Measurements from ENCODE around the gene LRRN2.

LRRN2 gene

DNA sequence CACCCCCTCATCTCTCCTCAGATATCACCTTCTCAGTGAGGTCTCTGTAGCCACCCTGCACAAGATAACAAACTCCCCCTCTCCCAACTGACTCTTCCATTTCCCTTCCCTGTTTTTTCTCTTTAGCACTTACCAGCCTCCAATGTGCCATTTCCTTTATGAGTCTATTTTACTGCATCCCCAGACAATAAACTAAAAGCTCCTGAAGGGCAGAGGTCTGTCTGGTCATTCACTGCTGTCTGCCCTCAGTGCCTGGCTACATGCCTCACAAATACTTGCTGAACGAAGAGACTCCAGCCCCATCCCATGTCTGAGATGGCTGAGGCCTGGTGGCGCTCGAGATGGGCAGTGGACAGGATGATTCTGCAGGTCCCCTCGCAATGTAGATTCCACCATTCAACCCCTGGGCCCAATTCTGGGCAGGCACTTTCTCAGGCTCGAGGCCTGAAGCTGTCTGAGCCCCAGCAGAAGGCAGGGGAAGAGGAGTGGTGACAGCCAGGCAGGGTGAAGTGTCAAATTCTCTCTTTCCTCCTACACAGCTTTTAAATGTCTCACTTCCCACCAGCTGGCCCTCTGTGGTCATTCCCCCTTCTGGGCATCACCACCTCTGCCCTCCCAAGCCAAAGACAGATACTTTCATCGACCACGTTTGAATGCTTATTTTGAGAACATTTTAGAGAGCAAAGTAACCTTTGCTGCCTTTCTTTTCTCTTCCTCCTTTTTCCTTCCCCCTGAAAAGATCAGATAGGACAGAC is 6.6 kb downstream of the LRRN2 start:
- no peak for DNase-seq (ENCODE audit: extremely low spot score)
- no peak for TF ChIP-seq HDGF (IDR thresholded peaks at IDR 0.05; ENCODE audit: borderline replicate concordance)
- no peak for TF ChIP-seq LEF1 (IDR thresholded peaks at IDR 0.05; ENCODE audit: borderline replicate concordance)
- CTCF ChIA-PET: no interaction called here
- POLR2A ChIA-PET: no interaction called here

DNA sequence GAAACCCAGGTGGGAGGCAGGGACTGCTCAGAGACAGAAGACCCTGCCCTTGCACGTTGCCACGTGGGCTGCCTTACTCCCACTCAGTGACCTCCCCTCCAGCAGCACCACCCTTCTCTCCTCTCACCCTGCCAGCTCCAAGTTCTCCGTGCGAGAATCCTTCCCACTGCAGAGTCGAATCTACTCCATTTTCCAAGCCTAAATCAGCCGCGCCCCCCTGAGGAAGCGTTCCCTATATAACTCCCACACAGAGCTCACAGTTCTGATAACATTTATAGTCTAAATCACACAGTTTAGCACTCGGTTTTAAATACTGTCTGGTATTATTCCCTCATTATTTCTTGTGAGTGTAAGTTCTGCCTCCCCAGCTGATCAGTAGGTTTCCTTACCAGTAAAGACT is 7.7 kb downstream of the LRRN2 start:
- DNase-seq (ENCODE audit: extremely low spot score): no peak
- POLR2A ChIA-PET: no interaction called here
- TF ChIP-seq ARNT (IDR thresholded peaks at IDR 0.05) (no peak), SP1 (IDR thresholded peaks at IDR 0.05) (no peak), TARDBP (IDR thresholded peaks at IDR 0.05) (no peak), BHLHE40 (IDR thresholded peaks at IDR 0.05; ENCODE audit: borderline replicate concordance) (no peak), FOXM1 (IDR thresholded peaks at IDR 0.05; ENCODE audit: borderline replicate concordance) (no peak), HDGF (IDR thresholded peaks at IDR 0.05; ENCODE audit: borderline replicate concordance) (no peak)
- CTCF ChIA-PET: no interaction called here

DNA sequence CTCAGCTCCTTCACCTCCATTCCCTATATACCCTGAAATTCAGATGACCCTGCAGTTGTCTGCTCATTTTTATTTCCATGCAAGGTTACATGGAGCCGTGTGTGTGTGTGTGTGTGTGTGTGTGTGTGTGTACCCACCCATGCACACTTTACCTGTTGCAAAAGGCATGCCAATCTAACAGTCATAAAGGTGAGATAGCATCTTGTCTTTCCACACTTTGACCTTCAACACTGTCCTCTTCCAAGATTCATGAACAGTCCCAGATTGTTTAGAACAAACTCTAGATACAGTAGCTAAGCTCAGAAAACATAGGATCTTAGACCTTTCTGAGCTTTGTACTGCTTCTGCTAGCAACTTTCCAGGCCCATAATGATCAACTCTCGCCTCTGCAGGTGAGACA is 9.5 kb downstream of the LRRN2 start:
- no peak for TF ChIP-seq NFRKB (IDR thresholded peaks at IDR 0.05)
- TF ChIP-seq BHLHE40 (IDR thresholded peaks at IDR 0.05; ENCODE audit: borderline replicate concordance): no peak
- no peak for TF ChIP-seq SP1 (IDR thresholded peaks at IDR 0.05)
- no peak for DNase-seq (ENCODE audit: extremely low spot score)
- POLR2A ChIA-PET: no interaction called here
- CTCF ChIA-PET: no interaction called here

DNA sequence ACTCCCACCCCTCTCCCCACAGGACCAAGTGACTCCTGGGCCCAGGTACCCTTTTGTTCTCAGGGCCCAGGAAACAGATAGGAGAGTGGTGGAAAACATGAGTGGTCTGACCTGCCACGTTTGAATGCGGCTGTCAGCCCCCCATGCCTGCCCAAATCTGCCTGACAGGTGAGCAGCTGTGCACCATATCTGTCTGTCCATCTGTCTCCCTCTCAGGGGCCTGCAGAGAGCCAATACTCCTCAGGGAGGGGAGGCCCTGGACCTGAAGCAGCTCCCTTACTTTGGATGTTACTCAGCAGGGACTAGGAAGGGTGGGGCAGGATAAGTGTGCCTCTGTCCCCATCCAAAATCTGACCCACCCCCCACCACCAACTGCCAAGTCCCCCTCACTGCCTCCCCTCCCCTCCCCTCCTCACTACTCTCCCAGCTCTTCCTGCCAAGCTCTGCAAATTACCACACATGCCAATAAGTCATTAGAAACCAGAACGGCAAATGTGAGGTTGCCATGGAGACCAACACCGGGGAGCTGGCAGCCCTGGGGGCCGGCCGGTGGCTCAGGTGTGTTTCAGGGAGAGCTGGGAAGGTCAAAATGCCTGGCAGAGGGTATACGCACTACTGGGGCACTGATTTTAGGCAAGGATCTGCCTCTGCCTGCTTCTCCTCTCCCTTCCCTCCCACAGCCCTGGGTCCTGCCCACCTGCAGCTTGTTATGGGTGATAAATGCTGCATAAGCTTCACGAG is 11.5 kb downstream of the LRRN2 start:
- ChIA-PET CTCF (no interaction called here), POLR2A (interaction anchor here (1.2 kb wide), 1 partner anchor 12 kb away, joined by 4 read pairs; the partner anchor contains the start of gene LRRN2)
- no peak for TF ChIP-seq CTBP1 (IDR thresholded peaks at IDR 0.05; ENCODE audit: borderline replicate concordance)
- TF ChIP-seq L3MBTL2 (conservative IDR thresholded peaks at IDR 0.05): no peak
- no peak for TF ChIP-seq SUZ12 (IDR thresholded peaks at IDR 0.05)
- TF ChIP-seq ZNF384 (IDR thresholded peaks at IDR 0.05): no peak
- no peak for TF ChIP-seq FOXA1 (IDR thresholded peaks at IDR 0.05)
- TF ChIP-seq ARNT (IDR thresholded peaks at IDR 0.05): no peak
- no peak for TF ChIP-seq BHLHE40 (IDR thresholded peaks at IDR 0.05; ENCODE audit: borderline replicate concordance)
- no peak for TF ChIP-seq HDGF (IDR thresholded peaks at IDR 0.05; ENCODE audit: borderline replicate concordance)
- TF ChIP-seq, protein P1, sequence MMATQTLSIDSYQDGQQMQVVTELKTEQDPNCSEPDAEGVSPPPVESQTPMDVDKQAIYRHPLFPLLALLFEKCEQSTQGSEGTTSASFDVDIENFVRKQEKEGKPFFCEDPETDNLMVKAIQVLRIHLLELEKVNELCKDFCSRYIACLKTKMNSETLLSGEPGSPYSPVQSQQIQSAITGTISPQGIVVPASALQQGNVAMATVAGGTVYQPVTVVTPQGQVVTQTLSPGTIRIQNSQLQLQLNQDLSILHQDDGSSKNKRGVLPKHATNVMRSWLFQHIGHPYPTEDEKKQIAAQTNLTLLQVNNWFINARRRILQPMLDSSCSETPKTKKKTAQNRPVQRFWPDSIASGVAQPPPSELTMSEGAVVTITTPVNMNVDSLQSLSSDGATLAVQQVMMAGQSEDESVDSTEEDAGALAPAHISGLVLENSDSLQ (IDR thresholded peaks at IDR 0.05): no peak
- TF ChIP-seq LEF1 (IDR thresholded peaks at IDR 0.05; ENCODE audit: borderline replicate concordance): no peak
- no peak for TF ChIP-seq NFRKB (IDR thresholded peaks at IDR 0.05)
- TF ChIP-seq ELF4 (IDR thresholded peaks at IDR 0.05): no peak
- DNase-seq (ENCODE audit: extremely low spot score): no peak

DNA sequence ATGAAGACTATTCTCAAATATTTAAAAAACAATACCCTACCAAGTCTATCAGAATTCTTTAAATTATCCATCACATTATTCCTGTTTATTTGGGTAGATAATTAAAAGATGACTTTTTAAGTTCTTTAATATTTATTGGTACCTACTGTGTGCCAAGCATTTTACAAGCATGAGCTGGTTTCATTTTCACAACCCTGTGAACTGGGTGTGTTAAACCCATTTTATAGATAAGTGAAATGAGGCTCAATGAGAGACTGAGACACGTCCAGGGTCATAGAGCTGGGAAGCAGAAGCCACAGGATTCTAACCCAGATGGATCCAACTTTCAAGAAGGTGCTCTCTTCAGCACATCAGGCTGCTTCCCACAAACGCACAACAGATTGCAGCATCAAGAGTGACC is 12.3 kb downstream of the LRRN2 start:
- ChIA-PET POLR2A (no interaction called here), CTCF (interaction anchor here (0.5 kb wide), 1 partner anchor 74 kb away, joined by 3 read pairs; no protein-coding TSS in a partner anchor)
- no peak for DNase-seq (ENCODE audit: extremely low spot score)
- TF ChIP-seq ZNF384 (IDR thresholded peaks at IDR 0.05): no peak
- no peak for TF ChIP-seq SUZ12 (IDR thresholded peaks at IDR 0.05)
- TF ChIP-seq FOXM1 (IDR thresholded peaks at IDR 0.05; ENCODE audit: borderline replicate concordance): no peak
- TF ChIP-seq TARDBP (IDR thresholded peaks at IDR 0.05): no peak
- TF ChIP-seq CTBP1 (IDR thresholded peaks at IDR 0.05; ENCODE audit: borderline replicate concordance): no peak
- no peak for TF ChIP-seq ARNT (IDR thresholded peaks at IDR 0.05)
- no peak for TF ChIP-seq BHLHE40 (IDR thresholded peaks at IDR 0.05; ENCODE audit: borderline replicate concordance)
- TF ChIP-seq LEF1 (IDR thresholded peaks at IDR 0.05; ENCODE audit: borderline replicate concordance): no peak
- TF ChIP-seq NFRKB (IDR thresholded peaks at IDR 0.05): no peak
- TF ChIP-seq FOXK2 (IDR thresholded peaks at IDR 0.05): no peak
- TF ChIP-seq HDGF (IDR thresholded peaks at IDR 0.05; ENCODE audit: borderline replicate concordance): no peak
- no peak for TF ChIP-seq FOXA1 (IDR thresholded peaks at IDR 0.05)
- TF ChIP-seq ELF4 (IDR thresholded peaks at IDR 0.05): no peak
- no peak for TF ChIP-seq SP1 (IDR thresholded peaks at IDR 0.05)
- TF ChIP-seq L3MBTL2 (conservative IDR thresholded peaks at IDR 0.05): no peak
- TF ChIP-seq, protein P1 (IDR thresholded peaks at IDR 0.05): no peak

DNA sequence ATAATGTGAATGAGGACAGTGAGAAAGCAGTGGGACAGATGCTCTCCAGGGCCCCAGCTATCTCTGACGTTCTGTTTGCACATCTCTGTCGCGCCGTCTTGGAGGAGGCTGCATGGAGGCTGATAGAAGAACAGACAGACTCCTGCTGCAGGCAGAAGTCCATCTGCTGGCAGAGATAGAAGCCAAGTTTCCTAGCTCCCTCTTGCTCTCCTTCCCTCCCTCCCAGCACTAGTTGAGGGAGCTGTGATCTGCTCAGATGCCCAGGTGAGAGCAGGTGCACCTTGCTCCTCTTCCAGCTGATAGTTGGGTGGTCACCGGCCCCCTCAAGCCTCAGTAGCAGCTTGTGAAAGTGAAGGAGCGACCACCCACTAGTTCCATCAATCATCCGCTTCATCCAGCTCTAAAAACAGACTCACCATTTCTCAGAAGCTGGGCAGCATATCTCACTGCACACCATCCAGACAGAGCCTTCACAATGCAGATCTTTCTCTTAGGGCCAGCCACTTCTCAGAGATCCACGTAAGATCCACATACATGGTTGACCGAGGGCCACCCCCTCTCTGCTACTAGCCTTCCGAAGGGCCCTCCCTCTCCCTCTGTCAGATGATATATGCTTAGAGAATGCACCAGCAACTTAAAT is 12.9 kb downstream of the LRRN2 start:
- no peak for DNase-seq (ENCODE audit: extremely low spot score)
- TF ChIP-seq FOXK2 (IDR thresholded peaks at IDR 0.05): no peak
- TF ChIP-seq L3MBTL2 (conservative IDR thresholded peaks at IDR 0.05): no peak
- TF ChIP-seq BHLHE40 (IDR thresholded peaks at IDR 0.05; ENCODE audit: borderline replicate concordance): no peak
- no peak for TF ChIP-seq SUZ12 (IDR thresholded peaks at IDR 0.05)
- no peak for TF ChIP-seq LEF1 (IDR thresholded peaks at IDR 0.05; ENCODE audit: borderline replicate concordance)
- CTCF ChIA-PET: no interaction called here
- POLR2A ChIA-PET: no interaction called here

DNA sequence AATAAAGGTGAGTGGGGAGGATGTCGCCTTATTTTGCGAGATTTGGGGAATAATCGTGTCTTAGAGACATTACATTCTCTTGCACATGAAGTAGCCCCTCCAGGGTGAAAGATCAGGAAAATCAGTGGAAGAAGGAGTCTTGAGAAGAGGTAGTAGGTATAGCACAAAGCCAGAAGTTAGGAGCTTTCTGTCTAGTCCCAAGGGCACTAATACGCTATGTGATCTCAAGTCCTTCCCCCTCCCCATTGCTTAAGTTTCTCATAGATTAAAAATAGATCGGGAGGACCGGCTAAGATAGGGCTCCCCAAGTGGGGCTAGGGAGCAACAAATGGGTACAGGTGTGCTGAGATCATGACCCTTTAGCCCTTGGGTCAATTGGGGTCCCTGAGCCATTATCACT is 13.5 kb downstream of the LRRN2 start:
- ChIA-PET POLR2A (no interaction called here), CTCF (no interaction called here)
- DNase-seq (ENCODE audit: extremely low spot score): no peak
- TF ChIP-seq FOXK2 (IDR thresholded peaks at IDR 0.05) (no peak), SUZ12 (IDR thresholded peaks at IDR 0.05) (no peak), FOXA1 (IDR thresholded peaks at IDR 0.05) (no peak), BHLHE40 (IDR thresholded peaks at IDR 0.05; ENCODE audit: borderline replicate concordance) (no peak), TARDBP (IDR thresholded peaks at IDR 0.05) (no peak), L3MBTL2 (conservative IDR thresholded peaks at IDR 0.05) (no peak), FOXM1 (IDR thresholded peaks at IDR 0.05; ENCODE audit: borderline replicate concordance) (no peak), ZNF384 (IDR thresholded peaks at IDR 0.05) (no peak), ARNT (IDR thresholded peaks at IDR 0.05) (no peak), SP1 (IDR thresholded peaks at IDR 0.05) (no peak), CTBP1 (IDR thresholded peaks at IDR 0.05; ENCODE audit: borderline replicate concordance) (no peak), ELF4 (IDR thresholded peaks at IDR 0.05) (no peak), HDGF (IDR thresholded peaks at IDR 0.05; ENCODE audit: borderline replicate concordance) (no peak), LEF1 (IDR thresholded peaks at IDR 0.05; ENCODE audit: borderline replicate concordance) (no peak), NFRKB (IDR thresholded peaks at IDR 0.05) (no peak)
- TF ChIP-seq, protein P1 (IDR thresholded peaks at IDR 0.05): no peak
